ENCODE results near the gene GPR12. TPM values are rescaled to one million over a fixed set of nuclear protein-coding genes. Genes with fewer than 3 reads are reported as not detected.

The GPR12 gene
- total RNA-seq, 2 experiments from 2014 or later = not detected

DNA sequence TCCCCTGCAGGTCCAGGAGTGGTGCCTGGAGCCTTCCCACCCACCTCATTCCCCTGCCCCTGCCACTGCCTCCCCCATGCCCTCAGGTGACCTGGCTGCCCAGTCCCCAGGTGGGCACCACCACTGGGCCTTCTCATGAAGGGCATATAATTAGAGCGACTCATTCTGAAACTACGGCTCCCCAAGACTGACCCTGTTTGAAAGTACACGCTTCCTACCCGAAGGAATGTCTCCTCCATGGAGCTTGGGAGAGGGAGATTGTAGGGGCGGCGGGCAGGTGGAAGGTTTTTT is 52.6 kb downstream of the GPR12 start:
- ChIA-PET POLR2A (no interaction called here), CTCF (interaction anchor here (0.8 kb wide), 1 partner anchor 167 kb away, joined by 4 read pairs; no protein-coding TSS in a partner anchor)

DNA sequence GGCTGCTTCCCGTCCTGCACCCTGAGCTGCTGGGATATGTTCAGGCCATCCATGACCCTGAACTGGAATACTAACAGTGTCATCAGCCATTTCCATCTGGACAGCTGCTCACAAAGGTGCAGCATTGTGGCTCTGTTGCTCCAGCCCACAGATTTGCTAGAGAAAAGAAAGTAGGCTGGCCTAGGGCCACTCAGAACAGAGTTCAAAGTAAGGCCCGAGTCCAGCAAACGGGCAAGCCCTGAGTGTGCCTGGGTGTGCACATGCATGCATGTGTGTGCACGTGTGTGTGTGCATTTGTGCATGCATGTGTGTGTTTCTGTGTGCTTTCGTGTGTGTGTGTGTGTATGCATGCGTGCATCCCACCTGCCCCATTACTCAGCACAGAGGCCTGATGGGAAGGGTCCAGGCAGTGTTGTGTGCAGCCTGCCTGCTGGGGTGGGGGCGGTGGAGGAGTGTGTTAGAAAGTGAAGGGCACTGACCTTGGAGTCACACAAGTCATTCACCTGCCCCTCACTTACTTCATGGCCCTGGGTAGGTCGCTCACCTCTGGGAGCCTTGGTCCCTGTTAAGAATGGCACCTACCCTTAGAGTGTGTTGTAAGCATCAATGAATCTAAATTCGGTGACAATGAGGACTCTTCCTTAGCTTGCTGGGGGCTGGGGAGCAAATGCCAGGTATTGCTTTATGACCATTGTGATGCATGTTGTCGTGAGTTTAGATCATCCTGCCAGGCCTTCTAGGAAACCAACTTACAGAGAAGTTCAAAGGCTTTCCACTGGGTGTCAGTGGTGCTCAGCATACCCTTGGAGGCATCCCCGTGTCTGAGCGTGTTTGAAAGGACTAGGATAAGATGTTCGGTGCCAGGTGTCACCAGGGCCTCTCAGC is 53.2 kb downstream of the GPR12 start:
- ChIA-PET POLR2A (no interaction called here), CTCF (interaction anchor here (0.8 to 1.4 kb wide), 3 partner anchors 9 to 168 kb away, joined by 4 read pairs; no protein-coding TSS in a partner anchor)

DNA sequence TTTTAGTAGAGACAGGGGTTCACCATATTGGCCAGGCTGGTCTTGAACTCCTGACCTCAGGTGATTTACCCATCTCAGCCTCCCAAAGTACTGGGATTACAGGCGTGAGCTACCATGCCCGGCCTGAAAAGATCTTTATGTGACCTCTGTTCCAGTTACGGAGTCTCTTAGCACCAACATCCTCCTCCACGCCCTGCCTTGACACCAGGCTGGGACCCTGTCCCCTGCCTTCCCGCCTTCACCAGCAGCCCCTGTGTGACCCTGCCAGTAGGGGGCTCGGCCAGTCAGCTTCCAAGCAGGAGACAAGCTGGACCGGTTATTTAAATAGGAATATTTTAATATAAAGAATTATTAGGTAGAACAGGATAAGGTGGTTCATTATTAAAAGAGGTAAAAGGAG is 54.2 kb downstream of the GPR12 start:
- ChIA-PET CTCF (interaction anchor here (1.1 to 1.4 kb wide), 4 partner anchors 8 to 224 kb away, joined by 3 to 5 read pairs (median 4); no protein-coding TSS in a partner anchor), POLR2A (no interaction called here)

DNA sequence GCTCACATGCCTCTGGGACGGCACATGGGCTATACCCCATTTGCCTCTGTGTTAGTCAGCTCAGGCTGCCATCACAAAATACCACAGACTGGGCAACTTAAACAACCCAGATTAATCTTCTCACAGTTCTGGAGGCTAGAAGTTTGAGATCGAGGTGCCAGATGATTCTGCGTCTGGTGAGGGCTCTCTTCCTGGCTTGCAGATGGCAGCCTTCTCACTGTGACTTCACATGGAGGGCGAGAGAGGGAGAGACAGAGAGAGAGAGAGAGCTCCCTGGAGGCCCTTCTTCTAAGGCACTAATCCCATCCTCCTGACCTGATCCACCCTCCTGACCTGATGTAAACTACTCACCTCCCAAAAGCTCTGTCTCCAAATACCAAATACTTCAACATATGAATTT is 55.0 kb downstream of the GPR12 start:
- ChIA-PET CTCF (interaction anchor here (1.1 to 1.4 kb wide), 3 partner anchors 9 to 225 kb away, joined by 3 to 5 read pairs (median 4); no protein-coding TSS in a partner anchor), POLR2A (no interaction called here)

Other genes with a start within 250 kb of the GPR12 start
- under 1 TPM; 0.06 to 0.08 TPM for gene WASF3, start 203.1 kb downstream of the GPR12 start, total RNA-seq